IMR-90 (cell line): ENCODE data around the gene SOSTDC1. TPM values are rescaled to one million over a fixed set of nuclear protein-coding genes. Genes with fewer than 3 reads are reported as not detected.

Experiments
- ATAC-seq: fragments of 200-7000 bp; cut with Tn5 transposase; 2 replicates; pipeline ENCODE4 v1.9.1; 2020; ENCODE audit warnings: low read depth, mild to moderate bottlenecking, moderate library complexity
- BruUV-seq: library from RNA; stranded (reverse); fragments of 400-500 nt; replicated peaks from 2 replicates; lab custom pipeline; 2021; lab: Mats Ljungman, UMichigan
- CTCF ChIA-PET: fragments of 300-600 bp; formaldehyde crosslinking; extraction: SDS; loops from one replicate; lab custom pipeline; 2021; ENCODE audit warnings: antibody characterized with exemption; lab: Yijun Ruan, JAX
- POLR2A ChIA-PET: fragments of 300-600 bp; sonication (Branson Sonifier 250); formaldehyde crosslinking; loops from one replicate; lab custom pipeline; 2022; ENCODE audit warnings: antibody characterized with exemption; ENCODE audit not compliant: unreplicated experiment; lab: Charles Lee
- DNase-seq: peaks from one replicate; pipeline ENCODE4 v3.0.0; 2013
- H2AFZ ChIP-seq: replicated peaks from 2 replicates; pipeline ENCODE3; 2013; ENCODE audit warnings: low read length, mild to moderate bottlenecking; ENCODE audit not compliant: poor library complexity
- H2AK5ac ChIP-seq: 2 replicates; pipeline ENCODE4 v1.6.1; 2013; ENCODE audit warnings: low read depth, low read length, inconsistent platforms
- H2AK9ac ChIP-seq: replicated peaks from 2 replicates; pipeline ENCODE3; 2013; ENCODE audit warnings: mild to moderate bottlenecking, low read depth, low read length, moderate library complexity; ENCODE audit not compliant: poor library complexity
- H2BK120ac ChIP-seq: 2 replicates; pipeline ENCODE4 v1.6.1; 2013; ENCODE audit warnings: low read depth, low read length, inconsistent platforms
- H2BK15ac ChIP-seq: 3 replicates; pipeline ENCODE4 v1.6.1; 2013; ENCODE audit warnings: low read depth, low read length, inconsistent platforms
- H2BK20ac ChIP-seq: 2 replicates; pipeline ENCODE4 v1.6.1; 2013; ENCODE audit warnings: low read depth, mild to moderate bottlenecking, inconsistent platforms, low read length, moderate library complexity
- H2BK5ac ChIP-seq: 2 replicates; pipeline ENCODE4 v1.6.1; 2013; ENCODE audit warnings: mild to moderate bottlenecking, low read depth, low read length, inconsistent platforms; ENCODE audit not compliant: poor library complexity, severe bottlenecking
- H3K14ac ChIP-seq: replicated peaks from 2 replicates; pipeline ENCODE4 v1.6.1; 2013; ENCODE audit warnings: low read depth, low read length, inconsistent platforms
- H3K18ac ChIP-seq: 2 replicates; pipeline ENCODE4 v1.6.1; 2013; ENCODE audit warnings: low read depth, low read length, control low read depth
- H3K23ac ChIP-seq: 2 replicates; pipeline ENCODE4 v1.6.1; 2013; ENCODE audit warnings: low read depth, low read length, inconsistent platforms
- H3K27ac ChIP-seq: 2 replicates; pipeline ENCODE4 v1.5.1; 2013; ENCODE audit warnings: mild to moderate bottlenecking, control low read depth, low read length; ENCODE audit not compliant: insufficient read depth
- H3K27me3 ChIP-seq: 2 replicates; pipeline ENCODE4 v1.6.1; 2013; ENCODE audit warnings: low read length; ENCODE audit not compliant: control insufficient read depth, insufficient read depth
- H3K36me3 ChIP-seq: 2 replicates; pipeline ENCODE4 v1.6.1; 2013; ENCODE audit warnings: low read length, mixed read lengths; ENCODE audit not compliant: control insufficient read depth, insufficient read depth
- H3K4ac ChIP-seq: 2 replicates; pipeline ENCODE4 v1.6.1; 2013; ENCODE audit warnings: low read depth, low read length, inconsistent platforms
- H3K4me1 ChIP-seq: 2 replicates; pipeline ENCODE4 v1.6.1; 2013; ENCODE audit warnings: low read length, mixed read lengths; ENCODE audit not compliant: control insufficient read depth, insufficient read depth
- H3K4me2 ChIP-seq: 2 replicates; pipeline ENCODE4 v1.6.1; 2013; ENCODE audit warnings: low read depth, mild to moderate bottlenecking, control low read depth, low read length, moderate library complexity
- H3K4me3 ChIP-seq: 2 replicates; pipeline ENCODE4 v1.5.1; 2013; ENCODE audit warnings: low read depth, mild to moderate bottlenecking, control low read depth, low read length, moderate library complexity; ENCODE audit not compliant: insufficient read depth
- H3K56ac ChIP-seq: 2 replicates; pipeline ENCODE4 v1.6.1; 2013; ENCODE audit warnings: low read length, inconsistent platforms; ENCODE audit not compliant: insufficient read depth; ENCODE audit errors: extremely low read depth
- H3K79me1 ChIP-seq, 2 experiments: 2 replicates each; pipeline ENCODE4 v1.6.1; 2013; ENCODE audit warnings: low read length in 2 of 2, inconsistent platforms in 1 of 2, low read depth in 1 of 2
- H3K9ac ChIP-seq: 2 replicates; pipeline ENCODE4 v1.6.1; 2013; ENCODE audit warnings: low read depth, low read length, control low read depth
- H3K9me1 ChIP-seq: 2 replicates; pipeline ENCODE4 v1.6.1; 2013; ENCODE audit warnings: low read length, inconsistent platforms; ENCODE audit not compliant: insufficient read depth
- H3K9me3 ChIP-seq: 2 replicates; pipeline ENCODE4 v1.6.1; 2013; ENCODE audit warnings: low read length; ENCODE audit not compliant: control insufficient read depth, insufficient read depth
- H4K20me1 ChIP-seq: 2 replicates; pipeline ENCODE4 v1.6.1; 2013; ENCODE audit warnings: low read length, inconsistent platforms; ENCODE audit not compliant: insufficient read depth
- H4K5ac ChIP-seq: 2 replicates; pipeline ENCODE4 v1.6.1; 2013; ENCODE audit warnings: mild to moderate bottlenecking, low read depth, low read length, control low read depth
- H4K8ac ChIP-seq, 2 experiments: 2 replicates each; pipeline ENCODE4 v1.6.1; 2013; ENCODE audit warnings: low read depth in 2 of 2, low read length in 2 of 2, control low read depth in 1 of 2, inconsistent platforms in 1 of 2
- H4K91ac ChIP-seq: 2 replicates; pipeline ENCODE4 v1.6.1; 2013; ENCODE audit warnings: low read depth, low read length, inconsistent platforms; ENCODE audit not compliant: insufficient read depth
- MAFK ChIP-seq: IDR thresholded peaks from 2 replicates; pipeline ENCODE4 v1.6.1; 2012; ENCODE audit warnings: low read depth, low read length, improper control_type of control experiment
- POLR2A ChIP-seq: IDR thresholded peaks from 2 replicates; pipeline ENCODE4 v1.6.1; 2012; ENCODE audit warnings: mild to moderate bottlenecking, low read depth, low read length
- dilution Hi-C: fragments of 300-500 bp; cut with HindIII; formaldehyde crosslinking; loops from one replicate; pipeline ENCODE4 v1.14.3; 2018; ENCODE audit warnings: low sequenced_read_pairs; ENCODE audit not compliant: unreplicated experiment
- in situ Hi-C: fragments of 300-500 bp; cut with MboI; formaldehyde crosslinking; loops from 3 replicates; pipeline ENCODE4 v1.14.3; 2019; ENCODE audit warnings: low sequenced_read_pairs, inconsistent platforms, mixed read lengths
- intact Hi-C: fragments of 100-400 bp; cut with micrococcal nuclease; formaldehyde crosslinking; loops from 2 replicates; pipeline ENCODE4 v1.10.0; 2022
- polyA plus RNA-seq, 3 experiments: library from polyadenylated mRNA; depleted of rRNA; stranded (reverse); fragments of >200 nt; gene quantifications; 2 replicates each; pipeline ENCODE4 v1.2.3, GENCODE V29; 2012; ENCODE audit warnings: low replicate concordance in 1 of 3
- total RNA-seq: library from RNA; depleted of rRNA; stranded (reverse); fragments of >200 nt; gene quantifications from 2 replicates; pipeline ENCODE4 v1.2.3, GENCODE V29; 2012
- TF ChIP-seq, protein P1 (sequence below): conservative IDR thresholded peaks from 2 replicates; pipeline ENCODE4 v1.5.1; 2012; ENCODE audit warnings: mild to moderate bottlenecking, low read depth, low read length, improper control_type of control experiment

The SOSTDC1 gene
- total and polyA plus RNA-seq, 2 of the 4 experiments (the other 2 are of a cell fraction): 0.07 TPM; not detected in 1

DNA sequence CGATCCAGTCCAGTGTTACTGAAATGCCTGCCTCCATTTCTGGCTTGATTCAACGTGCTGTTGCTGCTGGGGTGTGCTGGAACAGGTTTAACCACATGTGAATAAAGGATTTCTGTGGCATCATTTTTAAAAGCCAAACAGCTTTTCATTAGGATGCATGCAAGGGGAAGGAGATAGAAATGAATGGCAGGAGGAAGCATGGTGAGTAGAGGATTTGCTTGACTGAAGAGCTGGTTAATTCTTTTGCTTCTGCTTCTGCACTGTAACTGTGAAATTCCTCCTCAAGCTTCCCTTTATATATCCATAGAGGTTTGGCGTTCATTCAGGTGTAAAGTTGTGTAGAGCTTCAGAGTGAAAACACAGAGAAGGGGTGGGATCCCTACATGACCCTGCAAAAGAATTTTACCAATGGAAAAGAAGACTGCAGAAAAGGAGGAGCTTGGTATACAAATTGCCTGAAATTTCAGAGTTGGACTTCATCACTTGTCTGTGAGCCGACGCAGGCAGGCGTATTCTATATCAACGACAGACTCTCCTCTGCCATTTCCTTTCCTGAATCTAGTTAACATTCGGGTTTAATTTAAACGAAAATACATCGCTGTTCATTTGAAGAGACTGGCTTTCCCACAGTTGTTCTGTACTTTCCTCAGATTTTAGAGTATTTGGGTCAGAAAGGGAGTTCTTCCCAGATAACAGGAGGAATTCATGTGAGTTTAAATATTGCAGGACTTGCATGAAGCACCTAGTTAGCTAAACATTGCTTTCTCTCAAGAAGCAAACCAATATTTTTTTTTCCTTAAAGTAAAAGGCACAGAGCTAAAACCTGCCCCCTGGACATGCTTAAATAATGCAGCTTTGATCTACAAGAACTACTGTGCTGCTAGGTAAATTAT lies at the start of gene SOSTDC1 (continued):
- TF ChIP-seq MAFK: no peak
- TF ChIP-seq, protein P1, sequence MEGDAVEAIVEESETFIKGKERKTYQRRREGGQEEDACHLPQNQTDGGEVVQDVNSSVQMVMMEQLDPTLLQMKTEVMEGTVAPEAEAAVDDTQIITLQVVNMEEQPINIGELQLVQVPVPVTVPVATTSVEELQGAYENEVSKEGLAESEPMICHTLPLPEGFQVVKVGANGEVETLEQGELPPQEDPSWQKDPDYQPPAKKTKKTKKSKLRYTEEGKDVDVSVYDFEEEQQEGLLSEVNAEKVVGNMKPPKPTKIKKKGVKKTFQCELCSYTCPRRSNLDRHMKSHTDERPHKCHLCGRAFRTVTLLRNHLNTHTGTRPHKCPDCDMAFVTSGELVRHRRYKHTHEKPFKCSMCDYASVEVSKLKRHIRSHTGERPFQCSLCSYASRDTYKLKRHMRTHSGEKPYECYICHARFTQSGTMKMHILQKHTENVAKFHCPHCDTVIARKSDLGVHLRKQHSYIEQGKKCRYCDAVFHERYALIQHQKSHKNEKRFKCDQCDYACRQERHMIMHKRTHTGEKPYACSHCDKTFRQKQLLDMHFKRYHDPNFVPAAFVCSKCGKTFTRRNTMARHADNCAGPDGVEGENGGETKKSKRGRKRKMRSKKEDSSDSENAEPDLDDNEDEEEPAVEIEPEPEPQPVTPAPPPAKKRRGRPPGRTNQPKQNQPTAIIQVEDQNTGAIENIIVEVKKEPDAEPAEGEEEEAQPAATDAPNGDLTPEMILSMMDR: no peak

DNA sequence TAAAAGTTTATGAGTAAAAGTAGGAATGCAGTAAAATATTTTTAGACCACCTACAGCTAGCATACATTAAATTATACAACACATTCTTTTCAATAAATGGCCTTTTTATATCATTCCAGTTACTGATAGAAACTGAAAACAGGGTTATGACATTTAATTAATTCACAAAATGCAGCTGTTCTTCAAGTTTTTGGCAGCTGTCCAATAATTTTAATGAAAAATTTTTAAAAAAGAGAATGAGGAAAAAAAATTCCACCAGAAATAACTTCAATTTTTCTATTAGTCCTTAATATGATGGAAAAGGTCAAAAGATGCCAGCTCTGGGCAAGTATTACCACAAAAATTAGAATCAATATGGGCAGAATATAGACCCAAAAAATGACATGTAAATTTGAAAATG lies 49.2 kb upstream of the SOSTDC1 start:
- Histone ChIP-seq H4K5ac (no peak overlapping the region), H3K9ac (no peak overlapping the region), H2BK15ac (no peak overlapping the region), H2AK9ac (no peak overlapping the region), H3K4ac (no peak overlapping the region), H4K91ac (no peak overlapping the region), H4K8ac (no peak overlapping the region), H2BK20ac (no peak overlapping the region), H2BK120ac (no peak overlapping the region), H3K9me1 (no peaks in the 10 kb centered on the region), H4K20me1 (no peaks in the 10 kb centered on the region), H3K23ac (no peak overlapping the region), H3K79me1 (no peaks in the 10 kb centered on the region), H3K4me1 (no peaks in the 10 kb centered on the region), H3K18ac (no peak overlapping the region), H3K14ac (no peak overlapping the region), H3K27ac (no peak overlapping the region), H3K4me2 (no peak overlapping the region), H3K56ac (no peak overlapping the region), H3K9me3 (no peaks in the 10 kb centered on the region), H2BK5ac (no peak overlapping the region), H2AFZ (no peak overlapping the region), H3K4me3 (no peak overlapping the region), H3K27me3 (0 out of 2 replicates have a peak, but pooled peaks cover 2% of the 10 kb centered on the region), H3K36me3 (no peaks in the 10 kb centered on the region), H2AK5ac (no peak overlapping the region)
- dilution Hi-C loops: no loop called here
- ATAC-seq (no peak), DNase-seq (no peak)
- no peak for TF ChIP-seq POLR2A
- CTCF ChIA-PET: no interaction called here
- POLR2A ChIA-PET: no interaction called here
- BruUV-seq: no TSS peak
- intact Hi-C loops: no loop called here
- in situ Hi-C loops: no loop called here
